Epidermal melanocyte (primary cell): ENCODE results near the gene TMEFF2.
"Not testable (repeated sequence)": the region's sequence is repeated elsewhere in the genome, so short reads cannot be mapped to it uniquely, and the experiment has no call there.

Experiments
- DNase-seq: peaks from one replicate; pipeline ENCODE4 v3.0.0; 2011; ENCODE audit warnings: low spot score; ENCODE audit not compliant: insufficient read length

TMEFF2 gene

DNA sequence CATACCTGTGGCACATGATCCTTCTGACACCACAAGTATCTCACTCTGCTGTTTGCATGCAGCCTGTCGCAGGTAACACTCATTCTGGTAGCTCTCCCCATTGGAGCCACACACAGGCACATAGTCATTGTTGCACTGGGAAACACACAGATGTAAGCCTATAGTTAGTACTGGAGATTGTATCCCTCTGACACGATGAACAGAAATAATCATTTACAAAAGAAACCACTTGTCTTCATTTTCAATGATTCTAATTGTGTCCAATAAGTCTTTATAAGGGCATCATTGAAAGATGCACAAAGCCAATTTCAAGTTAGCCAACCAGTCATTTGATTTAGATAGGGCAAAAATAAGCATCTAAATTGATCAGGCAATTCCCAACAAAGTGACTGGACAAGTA, 10.4 kb downstream of the TMEFF2 start:
- no peak for DNase-seq

- no peak for DNase-seq
These were observed 11.4 kb downstream of the TMEFF2 start for GRCh38 chr2:192183296-192183695.

GRCh38 chr2:192166946-192167345, 27.8 kb downstream of the TMEFF2 start:
- no peak for DNase-seq

GRCh38 chr2:192165842-192166241, 28.9 kb downstream of the TMEFF2 start:
- no peak for DNase-seq

GRCh38 chr2:192162392-192163042, 32.2 kb downstream of the TMEFF2 start:
- no peak for DNase-seq

- no peak for DNase-seq
These were observed 33.0 kb downstream of the TMEFF2 start for GRCh38 chr2:192161656-192162290.

- DNase-seq: no peak
These were observed 35.0 kb downstream of the TMEFF2 start for GRCh38 chr2:192159736-192160135.

DNA sequence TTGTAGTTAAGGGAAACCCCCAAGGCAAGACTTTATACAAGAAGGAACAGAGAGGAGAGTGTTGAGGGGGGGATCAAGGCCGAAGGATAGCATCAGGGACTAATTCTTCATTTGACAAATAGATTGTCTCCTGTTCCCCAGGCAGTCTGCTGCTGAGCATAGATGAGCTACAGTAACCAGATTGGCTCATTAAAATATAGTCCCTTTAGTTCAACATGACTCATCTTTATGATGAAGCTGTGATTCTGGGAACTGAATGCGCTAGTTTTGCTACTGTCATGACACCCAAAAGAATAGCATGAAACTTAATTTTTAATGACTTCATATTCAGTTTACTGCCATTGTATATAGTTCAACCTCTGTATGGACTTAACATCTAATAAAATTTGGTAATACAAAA, 35.5 kb downstream of the TMEFF2 start:
- no peak for DNase-seq

DNA sequence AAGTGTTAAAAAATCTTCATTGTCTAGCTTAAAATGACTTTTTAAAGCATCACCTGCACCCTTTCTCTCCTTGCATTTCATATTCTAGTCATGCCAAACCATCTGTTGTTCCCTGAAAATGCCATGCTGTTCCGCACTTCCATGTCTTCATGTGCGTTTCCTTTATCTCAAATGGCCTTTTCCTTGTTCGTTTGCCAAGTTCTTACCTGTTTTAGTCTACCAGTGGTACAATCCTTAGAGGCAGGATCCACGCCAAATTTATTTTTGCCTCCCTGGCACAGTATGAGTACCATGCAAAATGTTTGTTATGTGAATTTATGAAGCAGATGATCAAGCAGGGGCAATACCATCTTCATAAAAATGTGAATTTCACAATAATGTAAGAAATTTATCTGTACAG, 37.0 kb downstream of the TMEFF2 start:
- no peak for DNase-seq

GRCh38 chr2:192155511-192156118, 39.1 kb downstream of the TMEFF2 start:
- no peak for DNase-seq

- no peak for DNase-seq
These were observed 41.2 kb downstream of the TMEFF2 start for GRCh38 chr2:192153561-192153960.

DNA sequence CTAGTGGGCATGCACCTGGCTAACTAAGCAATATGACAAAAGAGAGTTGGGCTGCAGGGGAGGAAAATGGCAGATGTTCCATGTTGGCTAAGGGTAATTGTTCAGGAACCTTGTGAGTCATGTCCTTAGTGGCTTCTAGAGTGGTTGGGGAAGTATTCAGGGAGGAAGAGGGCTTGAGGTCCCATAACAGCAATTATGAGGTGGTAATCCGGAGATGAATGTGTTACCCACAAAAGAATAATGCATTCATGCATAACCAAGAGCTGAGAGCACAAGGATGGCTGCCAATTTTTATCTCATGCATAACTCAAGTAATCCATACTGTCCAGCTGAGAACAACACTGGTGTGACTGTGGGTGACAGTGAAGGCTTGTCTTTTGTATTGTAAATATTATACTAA, 42.9 kb downstream of the TMEFF2 start:
- DNase-seq: no peak

- no peak for DNase-seq
These were observed 44.6 kb downstream of the TMEFF2 start for GRCh38 chr2:192150166-192150565.

GRCh38 chr2:192148620-192149321, 46.0 kb downstream of the TMEFF2 start:
- no peak for DNase-seq

GRCh38 chr2:192148241-192148619, 46.5 kb downstream of the TMEFF2 start:
- DNase-seq: no peak

GRCh38 chr2:192146069-192147015, 48.4 kb downstream of the TMEFF2 start:
- DNase-seq: no peak

DNA sequence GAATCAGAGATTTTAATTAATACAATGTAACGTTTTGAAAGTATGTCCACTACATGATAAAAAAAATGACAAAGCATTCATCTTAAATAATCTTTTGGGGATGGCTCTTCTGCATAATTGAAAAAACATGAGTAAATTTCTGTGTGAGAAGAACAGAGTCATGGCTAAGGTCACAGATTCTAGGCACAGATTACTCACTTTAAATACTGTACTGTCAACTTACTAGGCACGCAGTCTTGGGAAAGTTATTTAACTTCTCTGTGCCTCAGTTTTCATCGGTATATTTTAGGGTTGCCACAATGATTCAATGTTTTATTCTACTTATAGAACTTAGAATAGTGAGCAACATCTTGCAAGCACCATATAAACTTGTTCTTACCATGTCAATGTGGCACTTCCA, 49.2 kb downstream of the TMEFF2 start:
- no peak for DNase-seq

GRCh38 chr2:192140236-192140839, 54.4 kb downstream of the TMEFF2 start:
- no peak for DNase-seq

DNA sequence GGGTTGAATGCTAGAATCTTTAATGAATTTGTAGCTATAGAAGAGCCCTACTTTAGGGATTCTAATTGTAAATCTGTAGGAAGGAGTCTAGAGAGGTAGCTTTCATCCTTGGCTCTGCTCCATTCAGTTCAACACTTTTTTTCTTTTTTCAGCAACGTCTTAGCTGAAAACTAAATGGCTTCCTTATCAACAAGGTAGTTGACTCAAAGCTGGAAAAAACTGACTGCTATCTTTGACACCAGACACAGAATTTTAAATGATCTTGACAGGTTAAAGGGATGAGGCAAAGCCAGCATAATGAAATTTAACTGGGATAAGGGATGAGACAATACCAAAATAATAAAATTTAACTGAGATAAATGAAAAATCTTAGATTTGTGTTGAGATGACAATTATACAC, 54.9 kb downstream of the TMEFF2 start:
- no peak for DNase-seq

GRCh38 chr2:192137451-192137850, 57.3 kb downstream of the TMEFF2 start:
- no peak for DNase-seq

- not testable (repeated sequence) for DNase-seq
These were observed 62.1 kb downstream of the TMEFF2 start for GRCh38 chr2:192132604-192133003.
